ENCODE results near the gene IRF8. TPM values are rescaled to one million over a fixed set of nuclear protein-coding genes. Genes with fewer than 3 reads are reported as not detected.

The IRF8 gene
- total RNA-seq, 4 donors from 2014 or later = 1.5 to 3.1 (median 2.8) TPM

- intact Hi-C loops (cut with DNase I; ENCODE audit: low total_unique reads) (no loop called here), in situ Hi-C loops (cut with MboI; ENCODE audit: low sequenced_read_pairs in 4 of 4) (no loop called here)
- DNase-seq = no peak
- H3K4me3 ChIP-seq = no peak overlapping the region
- no peak for TF ChIP-seq CTCF (IDR thresholded peaks at IDR 0.05 in 4 of 5, conservative IDR thresholded peaks at IDR 0.05 in 1 of 5)
- no peak for TF ChIP-seq POLR2A (IDR thresholded peaks at IDR 0.05)
- peaks cover 0 to 13% (median 5%) of the 10 kb centered on the region in 3 donors for H3K27me3 ChIP-seq
- H3K36me3 ChIP-seq = no peaks in the 10 kb centered on the region
- no peak overlapping the region for H3K27ac ChIP-seq
- H3K4me1 ChIP-seq = no peaks in the 10 kb centered on the region
- H3K9me3 ChIP-seq = no peaks in the 10 kb centered on the region
- ATAC-seq = no peak
Observed at GRCh38 chr16:85944572-85945423, 45.8 kb downstream of the IRF8 start.

GRCh38 chr16:85945424-85945751 is 46.4 kb downstream of the IRF8 start:
- H3K36me3 ChIP-seq = no peaks in the 10 kb centered on the region
- H3K4me1 ChIP-seq = no peaks in the 10 kb centered on the region
- TF ChIP-seq CTCF (IDR thresholded peaks at IDR 0.05 in 4 of 5, conservative IDR thresholded peaks at IDR 0.05 in 1 of 5) (no peak), POLR2A (IDR thresholded peaks at IDR 0.05) (no peak)
- no peak overlapping the region for H3K4me3 ChIP-seq
- ATAC-seq = no peak
- no peak for DNase-seq
- intact Hi-C loops (cut with DNase I; ENCODE audit: low total_unique reads) = no loop called here
- H3K27me3 ChIP-seq = peaks cover 0 to 15% (median 5%) of the 10 kb centered on the region in 3 donors
- in situ Hi-C loops (cut with MboI; ENCODE audit: low sequenced_read_pairs in 4 of 4) = no loop called here
- H3K27ac ChIP-seq = no peak overlapping the region
- H3K9me3 ChIP-seq = no peaks in the 10 kb centered on the region

- H3K4me3 ChIP-seq = no peak overlapping the region
- DNase-seq = no peak
- H3K27me3 ChIP-seq = peaks cover 0 to 24% (median 5%) of the 10 kb centered on the region in 3 donors
- no peak overlapping the region for H3K27ac ChIP-seq
- intact Hi-C loops (cut with DNase I; ENCODE audit: low total_unique reads) = no loop called here
- no peaks in the 10 kb centered on the region for H3K4me1 ChIP-seq
- no peak for ATAC-seq
- H3K9me3 ChIP-seq = no peaks in the 10 kb centered on the region
- H3K36me3 ChIP-seq = no peaks in the 10 kb centered on the region
- in situ Hi-C loops (cut with MboI; ENCODE audit: low sequenced_read_pairs in 4 of 4) = no loop called here
- TF ChIP-seq CTCF (IDR thresholded peaks at IDR 0.05 in 4 of 5, conservative IDR thresholded peaks at IDR 0.05 in 1 of 5) (no peak), POLR2A (IDR thresholded peaks at IDR 0.05) (no peak)
Observed at GRCh38 chr16:85946541-85947124, 47.7 kb downstream of the IRF8 start.

- no peaks in the 10 kb centered on the region for H3K4me1 ChIP-seq
- TF ChIP-seq POLR2A (IDR thresholded peaks at IDR 0.05) = no peak
- ATAC-seq = no peak
- no peak for DNase-seq
- no peaks in the 10 kb centered on the region for H3K9me3 ChIP-seq
- H3K27ac ChIP-seq = no peak overlapping the region
- intact Hi-C loops (cut with DNase I; ENCODE audit: low total_unique reads) = no loop called here
- in situ Hi-C loops (cut with MboI; ENCODE audit: low sequenced_read_pairs in 4 of 4) = no loop called here
- no peaks in the 10 kb centered on the region for H3K36me3 ChIP-seq
- peaks cover 0 to 25% (median 5%) of the 10 kb centered on the region in 3 donors for H3K27me3 ChIP-seq
- no peak overlapping the region for H3K4me3 ChIP-seq
Observed at GRCh38 chr16:85947230-85948137, 48.5 kb downstream of the IRF8 start.

GRCh38 chr16:85948138-85948509 is 49.2 kb downstream of the IRF8 start:
- no peak for DNase-seq
- no peak overlapping the region for H3K4me3 ChIP-seq
- H3K27ac ChIP-seq = no peak overlapping the region
- no peaks in the 10 kb centered on the region for H3K36me3 ChIP-seq
- no peaks in the 10 kb centered on the region for H3K4me1 ChIP-seq
- in situ Hi-C loops (cut with MboI; ENCODE audit: low sequenced_read_pairs in 4 of 4) (no loop called here), intact Hi-C loops (cut with DNase I; ENCODE audit: low total_unique reads) (no loop called here)
- no peaks in the 10 kb centered on the region for H3K9me3 ChIP-seq
- H3K27me3 ChIP-seq = peaks cover 0 to 25% (median 5%) of the 10 kb centered on the region in 3 donors
- TF ChIP-seq CTCF (IDR thresholded peaks at IDR 0.05 in 4 of 5, conservative IDR thresholded peaks at IDR 0.05 in 1 of 5) (no peak), POLR2A (IDR thresholded peaks at IDR 0.05) (no peak)
- ATAC-seq = no peak

All from gastrocnemius medialis (tissue), 4 donors.